GM12878 (cell line): ENCODE data around the gene PLGLB2. TPM values are rescaled to one million over a fixed set of nuclear protein-coding genes. Genes with fewer than 3 reads are reported as not detected.
"Not testable (repeated sequence)": the region's sequence is repeated elsewhere in the genome, so short reads cannot be mapped to it uniquely, and the experiment has no call there.

Experiments
- ATAC-seq: fragments of 200-7000 bp; cut with Tn5 transposase; 3 replicates; pipeline ENCODE4 v1.9.1; 2020; ENCODE audit warnings: mild to moderate bottlenecking, moderate library complexity
- BruUV-seq: library from RNA; stranded (reverse); fragments of 400-500 nt; replicated peaks from 2 replicates; lab custom pipeline; 2021; lab: Mats Ljungman, UMichigan
- CTCF ChIA-PET: fragments of 300-600 bp; sonication (Branson Sonifier 250); formaldehyde crosslinking; extraction: SDS; loops from one replicate; lab custom pipeline; 2021; ENCODE audit warnings: inconsistent platforms; lab: Yijun Ruan, JAX
- POLR2A ChIA-PET: fragments of 350-600 bp; formaldehyde crosslinking; extraction: SDS; loops from one replicate; lab custom pipeline; 2021; ENCODE audit warnings: inconsistent platforms; lab: Charles Lee
- RAD21 ChIA-PET: fragments of 300-600 bp; sonication (Branson Sonifier 250); formaldehyde crosslinking; loops from one replicate; lab custom pipeline; 2023; ENCODE audit warnings: antibody characterized with exemption; ENCODE audit not compliant: unreplicated experiment; lab: Charles Lee
- SMC1A ChIA-PET: fragments of 300-600 bp; sonication (Branson Sonifier 250); formaldehyde crosslinking; loops from one replicate; lab custom pipeline; 2023; ENCODE audit not compliant: unreplicated experiment, uncharacterized antibody; lab: Charles Lee
- DNase-seq: peaks from one replicate; pipeline ENCODE4 v3.0.0-alpha.2; 2011; ENCODE audit warnings: low read depth, low spot score
- FAIRE-seq: peaks from 3 replicates; lab custom pipeline; 2011; peaks lifted over from hg19 to GRCh38; lab: Jason Lieb, UNC
- H2AFZ ChIP-seq: 2 replicates; pipeline ENCODE4 v1.6.0; 2011; ENCODE audit warnings: low read depth, low read length, control low read depth; ENCODE audit not compliant: control insufficient read depth
- H3K27ac ChIP-seq: 2 replicates; pipeline ENCODE4 v1.5.1; 2011; ENCODE audit warnings: control low read depth; ENCODE audit not compliant: control insufficient read depth, insufficient read depth
- H3K27me3 ChIP-seq, 2 experiments: replicated peaks in 1 of 2; 2 replicates each; pipeline versions ENCODE4 v1.6.0 to v1.6.1; 2011; ENCODE audit warnings: low read length in 1 of 2; ENCODE audit not compliant: control insufficient read depth in 2 of 2, insufficient read depth in 2 of 2
- H3K36me3 ChIP-seq, 2 experiments: 2 replicates each; pipeline ENCODE4 v1.5.1; 2011; ENCODE audit warnings: low read length in 1 of 2; ENCODE audit not compliant: control insufficient read depth in 2 of 2, insufficient read depth in 2 of 2
- H3K4me1 ChIP-seq: 2 replicates; pipeline ENCODE4 v1.6.1; 2011; ENCODE audit warnings: mild to moderate bottlenecking, low read length, moderate library complexity, mixed read lengths; ENCODE audit not compliant: control insufficient read depth, insufficient read depth
- H3K4me2 ChIP-seq: 2 replicates; pipeline ENCODE4 v1.6.0; 2011; ENCODE audit warnings: control low read depth; ENCODE audit not compliant: control insufficient read depth, insufficient read depth
- H3K4me3 ChIP-seq: fragments of 200-600 bp; sonication (generic); 2 replicates; pipeline ENCODE4 v1.5.1; 2016
- H3K79me2 ChIP-seq: 2 replicates; pipeline ENCODE4 v1.6.0; 2011; ENCODE audit warnings: low read length; ENCODE audit not compliant: control insufficient read depth, insufficient read depth
- H3K9ac ChIP-seq: 2 replicates; pipeline ENCODE4 v1.8.0; 2011; ENCODE audit warnings: low read length, control low read depth, mixed read lengths; ENCODE audit not compliant: control insufficient read depth, insufficient read depth
- H3K9me3 ChIP-seq: replicated peaks from 3 replicates; pipeline ENCODE4 v1.5.1; 2011; ENCODE audit warnings: mild to moderate bottlenecking, low read length; ENCODE audit not compliant: control insufficient read depth, insufficient read depth
- H4K20me1 ChIP-seq: 2 replicates; pipeline ENCODE4 v1.6.0; 2011; ENCODE audit not compliant: control insufficient read depth, insufficient read depth
- WGBS: methylation state at CpG from one replicate; pipeline ENCODE4 v1.1.6; 2016; ENCODE audit warnings: low lambda C conversion rate; ENCODE audit not compliant: insufficient replicate concordance, insufficient coverage; ENCODE audit errors: missing lambda C conversion rate; 5-methylcytosine and 5-hydroxymethylcytosine counted together
- in situ Hi-C: fragments of 300-500 bp; cut with MboI; formaldehyde crosslinking; loops from 9 replicates; pipeline ENCODE4 v1.14.3; 2018; ENCODE audit warnings: mixed read lengths
- intact Hi-C: fragments of 100-400 bp; cut with micrococcal nuclease; formaldehyde crosslinking; loops from one replicate; pipeline ENCODE4 v1.14.2; 2022; ENCODE audit not compliant: unreplicated experiment
- polyA plus RNA-seq, 11 experiments: library from polyadenylated mRNA; depleted of rRNA in 4 of 11; unstranded in 6 of 11; stranded (reverse) in 5 of 11; fragments of >200 nt; fragmentation: Nextera tagmentation in 4 of 11; fragmentation: Illumina TruSeq in 1 of 11; extraction: Ambion mirVana in 4 of 11; extraction: Trizol in 1 of 11; gene quantifications; 1 replicate in 1 of 11; 2 replicates in 10 of 11; pipeline versions ENCODE4 v1.2.1 to v1.2.3, GENCODE V29; 2011 to 2016; ENCODE audit warnings: inconsistent platforms in 2 of 11, missing spikeins in 2 of 11, low read depth in 1 of 11
- total RNA-seq, 4 experiments: library from RNA; depleted of rRNA in 3 of 4; stranded (reverse); fragments of >200 nt in 3 of 4; fragmentation: Illumina TruSeq in 1 of 4; extraction: Trizol in 1 of 4; gene quantifications; 2 replicates each; pipeline versions ENCODE4 v1.2.1 to v1.2.3, GENCODE V29; 2013 to 2021

The PLGLB2 gene
- total and polyA plus RNA-seq, 10 of the 15 experiments (the other 5 are each of a cell fraction or from before 2014, with no cell fraction given), result 0.25 to 0.73 (median 0.47) TPM; not detected in 4

DNA sequence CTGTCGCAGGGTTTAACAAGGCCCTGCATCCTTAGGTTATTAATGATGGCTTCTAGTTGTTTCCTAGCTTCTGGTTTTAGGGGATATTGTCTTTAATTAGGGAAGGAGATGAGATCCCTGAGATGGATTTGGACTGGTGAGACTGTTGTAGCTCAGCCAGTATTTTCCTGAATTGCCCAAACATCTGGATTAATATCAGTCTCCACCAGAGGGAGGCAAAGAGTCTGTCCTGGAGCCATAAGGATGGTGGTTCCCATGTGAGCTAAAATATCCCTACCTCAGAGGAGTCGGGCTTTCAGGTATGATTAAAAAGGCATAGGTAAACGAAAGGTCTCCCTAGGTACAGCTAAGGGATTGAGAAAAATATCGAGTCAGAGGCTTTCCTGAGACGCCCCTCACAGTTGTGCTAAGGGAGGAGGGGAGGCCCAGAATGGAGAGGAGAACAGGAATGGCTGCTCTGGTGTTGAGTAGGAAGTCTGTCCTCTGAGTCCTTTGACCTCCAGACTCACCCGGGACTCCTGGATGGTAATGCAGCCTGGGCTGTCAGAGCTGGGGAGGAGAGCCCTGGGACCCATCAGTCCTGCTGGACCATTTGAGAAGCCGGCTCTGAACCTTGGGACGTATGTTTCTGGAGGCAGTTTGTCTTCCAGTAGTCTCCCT lies 19.8 kb upstream of the PLGLB2 start:
- no CpG with 5 or more reads among the region's 8 CpGs for WGBS
- SMC1A ChIA-PET, intact Hi-C loops: not testable (repeated sequence)

GRCh38 chr2:87740928-87741327 lies 7.0 kb upstream of the PLGLB2 start:
- ATAC-seq, result not testable (repeated sequence)

More for the DNA sequence above, 19.8 kb upstream of the PLGLB2 start:
- H3K4me3 ChIP-seq, H2AFZ ChIP-seq, H4K20me1 ChIP-seq, RAD21 ChIA-PET, H3K36me3 ChIP-seq, H3K27me3 ChIP-seq, H3K27ac ChIP-seq, H3K9ac ChIP-seq, H3K4me1 ChIP-seq, in situ Hi-C loops, DNase-seq, H3K4me2 ChIP-seq, BruUV-seq, POLR2A ChIA-PET, H3K9me3 ChIP-seq, H3K79me2 ChIP-seq, CTCF ChIA-PET, FAIRE-seq: not testable (repeated sequence)
- peak; percentile 65 for ATAC-seq

DNA sequence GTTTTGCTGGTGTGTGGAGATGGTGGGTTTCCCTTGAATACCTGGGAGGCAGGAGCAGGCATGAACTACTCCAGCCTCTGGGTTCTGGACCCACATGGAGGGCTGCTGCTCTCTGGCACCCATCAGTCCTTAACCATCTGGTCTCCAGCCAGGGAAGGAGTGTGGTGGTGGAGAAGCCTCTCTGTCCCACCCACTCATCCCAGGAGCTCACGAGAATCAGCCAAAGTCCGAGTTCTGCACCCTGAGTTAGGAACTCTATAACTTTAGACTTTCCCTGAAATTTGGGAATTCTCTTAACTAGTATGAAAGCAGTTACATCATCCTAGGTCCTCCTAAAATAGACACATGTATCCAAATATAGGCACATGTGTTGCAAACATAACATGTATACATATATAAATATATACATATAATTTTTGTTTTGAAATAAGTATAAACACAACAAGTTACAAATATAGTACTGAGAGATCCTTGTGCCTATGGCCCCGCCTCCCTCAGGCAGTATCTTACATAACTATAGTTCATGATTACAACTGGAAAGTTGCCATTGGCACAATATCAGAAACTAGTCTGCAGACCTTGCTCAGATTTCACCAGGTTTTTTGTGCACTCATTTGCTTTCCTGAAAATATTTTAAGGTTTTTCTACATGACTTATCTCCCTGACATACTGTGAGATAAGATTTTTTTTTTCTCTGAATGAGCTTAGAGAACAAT lies 5.3 kb upstream of the PLGLB2 start:
- H3K9ac ChIP-seq, ATAC-seq, H3K36me3 ChIP-seq, BruUV-seq, intact Hi-C loops, H3K4me2 ChIP-seq, H3K4me3 ChIP-seq, CTCF ChIA-PET, H3K27me3 ChIP-seq, H3K4me1 ChIP-seq, DNase-seq, H2AFZ ChIP-seq, FAIRE-seq, H3K79me2 ChIP-seq, in situ Hi-C loops, SMC1A ChIA-PET, H4K20me1 ChIP-seq, H3K27ac ChIP-seq, RAD21 ChIA-PET, POLR2A ChIA-PET, H3K9me3 ChIP-seq: not testable (repeated sequence)
- no CpG with 5 or more reads among the region's 3 CpGs for WGBS

More at GRCh38 chr2:87740928-87741327, 7.0 kb upstream of the PLGLB2 start:
- SMC1A ChIA-PET, H3K4me2 ChIP-seq, H2AFZ ChIP-seq, DNase-seq, H3K27me3 ChIP-seq, H4K20me1 ChIP-seq, FAIRE-seq, CTCF ChIA-PET, intact Hi-C loops, H3K4me1 ChIP-seq, H3K79me2 ChIP-seq, H3K4me3 ChIP-seq, H3K9me3 ChIP-seq, H3K36me3 ChIP-seq, H3K27ac ChIP-seq, RAD21 ChIA-PET, in situ Hi-C loops, H3K9ac ChIP-seq, POLR2A ChIA-PET: not testable (repeated sequence)
- TSS peak; percentile 35 for BruUV-seq

GRCh38 chr2:87743638-87744037 lies 4.2 kb upstream of the PLGLB2 start:
- H3K79me2 ChIP-seq, RAD21 ChIA-PET, in situ Hi-C loops, H4K20me1 ChIP-seq, H3K27ac ChIP-seq, H3K9me3 ChIP-seq, CTCF ChIA-PET, SMC1A ChIA-PET, BruUV-seq, H3K4me2 ChIP-seq, POLR2A ChIA-PET, H3K4me3 ChIP-seq, H3K36me3 ChIP-seq, H3K4me1 ChIP-seq, intact Hi-C loops, DNase-seq, FAIRE-seq, H3K27me3 ChIP-seq, H2AFZ ChIP-seq, H3K9ac ChIP-seq: not testable (repeated sequence)
- WGBS, result 0% methylated on average over 1 of the region's 5 CpGs
- ATAC-seq, result peak; percentile 30; the same call in 1 of the 3 replicates
